Esophagus squamous epithelium (tissue), 4 donors: ENCODE data around the gene SCML1.

Experiments
- POLR2A ChIP-seq, 4 donors: fragments of 450-650 bp; IDR thresholded peaks; one replicate each; pipeline ENCODE4 v1.6.1; 2017; ENCODE audit warnings: antibody characterized with exemption in 4 of 4, mild to moderate bottlenecking in 4 of 4, moderate library complexity in 3 of 4
- TF ChIP-seq, protein P1 (sequence below), 6 experiments: fragments of 450-650 bp in 4 of 6; fragments of 200-600 bp in 2 of 6; sonication (generic) in 2 of 6; IDR thresholded peaks; one replicate each; pipeline ENCODE4 v1.5.1; 2016 to 2019; ENCODE audit warnings: antibody characterized with exemption in 6 of 6, mild to moderate bottlenecking in 4 of 6, moderate library complexity in 4 of 6

DNA sequence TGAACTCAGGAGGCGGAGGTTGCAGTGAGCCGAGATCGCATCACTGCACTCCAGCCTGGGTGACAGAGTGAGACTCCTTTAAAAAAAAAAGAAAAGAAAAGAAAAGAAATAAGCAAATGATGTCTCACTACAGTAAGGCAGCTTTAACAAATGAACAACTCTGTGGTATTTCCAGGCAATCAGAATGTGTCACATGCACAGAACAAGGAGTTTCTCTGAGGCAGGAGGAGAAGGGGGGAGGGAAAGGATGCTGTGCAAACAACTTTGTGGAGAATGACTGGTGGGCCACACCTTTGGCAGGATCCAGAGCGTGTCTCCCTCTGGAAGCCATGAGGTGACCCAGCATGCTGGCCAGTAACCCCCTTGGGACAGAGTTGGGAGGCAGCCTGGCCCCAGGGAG is 66.2 kb downstream of the SCML1 start:
- TF ChIP-seq POLR2A (IDR thresholded peaks at IDR 0.05): no peak
- TF ChIP-seq, protein P1, sequence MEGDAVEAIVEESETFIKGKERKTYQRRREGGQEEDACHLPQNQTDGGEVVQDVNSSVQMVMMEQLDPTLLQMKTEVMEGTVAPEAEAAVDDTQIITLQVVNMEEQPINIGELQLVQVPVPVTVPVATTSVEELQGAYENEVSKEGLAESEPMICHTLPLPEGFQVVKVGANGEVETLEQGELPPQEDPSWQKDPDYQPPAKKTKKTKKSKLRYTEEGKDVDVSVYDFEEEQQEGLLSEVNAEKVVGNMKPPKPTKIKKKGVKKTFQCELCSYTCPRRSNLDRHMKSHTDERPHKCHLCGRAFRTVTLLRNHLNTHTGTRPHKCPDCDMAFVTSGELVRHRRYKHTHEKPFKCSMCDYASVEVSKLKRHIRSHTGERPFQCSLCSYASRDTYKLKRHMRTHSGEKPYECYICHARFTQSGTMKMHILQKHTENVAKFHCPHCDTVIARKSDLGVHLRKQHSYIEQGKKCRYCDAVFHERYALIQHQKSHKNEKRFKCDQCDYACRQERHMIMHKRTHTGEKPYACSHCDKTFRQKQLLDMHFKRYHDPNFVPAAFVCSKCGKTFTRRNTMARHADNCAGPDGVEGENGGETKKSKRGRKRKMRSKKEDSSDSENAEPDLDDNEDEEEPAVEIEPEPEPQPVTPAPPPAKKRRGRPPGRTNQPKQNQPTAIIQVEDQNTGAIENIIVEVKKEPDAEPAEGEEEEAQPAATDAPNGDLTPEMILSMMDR (IDR thresholded peaks at IDR 0.05): no peak
